Loucy (cell line): Measurements from ENCODE around the gene MRPS6.

Experiments used
- CTCF ChIP-seq: fragments of 200-600 bp; sonication (generic); conservative IDR thresholded peaks from 2 replicates; pipeline ENCODE4 v1.5.1; 2014; ENCODE audit warnings: mild to moderate bottlenecking, antibody characterized with exemption, low read length
- EZH2phosphoT487 ChIP-seq: fragments of 200-600 bp; IDR thresholded peaks from 2 replicates; pipeline ENCODE4 v1.6.1; 2018; ENCODE audit warnings: antibody characterized with exemption, mild to moderate bottlenecking, moderate library complexity, borderline replicate concordance

GRCh38 chr21:34174470-34174869 lies 101.1 kb downstream of the MRPS6 start:
- TF ChIP-seq CTCF (no peak), EZH2phosphoT487 (no peak)
